Inferior parietal cortex (tissue), 1 donor: ENCODE data around the gene THADA.
A peak's percentile ranks its signal among the peaks of the same experiment; 100 is the strongest.
"Not testable (repeated sequence)": the region's sequence is repeated elsewhere in the genome, so short reads cannot be mapped to it uniquely, and the experiment has no call there.

ENCODE experiments used
- DNase-seq: peaks from one replicate; pipeline ENCODE4 v3.0.0-alpha.2; 2016; ENCODE audit errors: extremely low spot score

Gene THADA

GRCh38 chr2:43387092-43388062 lies 208.5 kb downstream of the THADA start:
- DNase-seq, result no peak

- not testable (repeated sequence) for DNase-seq
Measured at GRCh38 chr2:43386679-43387078, 209.2 kb downstream of the THADA start.

DNA sequence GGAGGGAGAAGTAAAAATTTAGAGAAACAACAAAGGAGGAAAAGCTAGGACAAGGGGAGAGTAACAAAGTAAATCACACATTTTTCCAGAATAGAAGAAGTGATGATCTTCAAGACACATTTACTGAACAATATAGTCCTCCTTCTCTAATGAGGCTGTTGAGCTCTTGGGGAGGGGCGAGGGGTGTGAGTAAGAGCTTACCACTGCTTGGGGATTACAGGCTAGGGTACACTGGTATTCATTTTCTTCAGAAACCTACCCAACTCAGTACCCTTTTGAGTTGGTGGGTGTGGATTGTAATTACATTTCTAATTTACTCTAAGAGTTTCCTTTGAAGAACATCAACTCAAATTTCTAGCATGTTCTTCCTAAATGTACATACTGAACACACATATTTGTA lies 211.7 kb downstream of the THADA start:
- no peak for DNase-seq

DNA sequence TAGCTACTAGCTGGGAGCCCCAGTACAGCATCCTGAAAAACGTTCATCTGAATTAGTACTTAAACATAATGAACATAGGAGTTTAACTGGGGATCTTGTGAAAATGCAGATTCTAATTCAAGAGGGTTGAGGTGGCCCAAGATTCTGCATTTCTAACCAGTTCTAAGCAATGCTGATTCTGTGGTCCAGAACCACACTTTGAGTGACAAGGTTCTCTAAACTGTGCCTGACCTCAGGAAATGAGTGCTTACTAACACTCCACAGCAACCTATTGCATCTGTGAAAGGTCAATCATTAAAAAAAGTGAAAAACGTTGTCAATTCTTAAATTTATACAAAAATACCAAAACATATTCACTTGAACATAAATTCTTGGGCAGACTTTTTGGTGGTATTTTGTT lies 212.3 kb downstream of the THADA start:
- no peak for DNase-seq

DNA sequence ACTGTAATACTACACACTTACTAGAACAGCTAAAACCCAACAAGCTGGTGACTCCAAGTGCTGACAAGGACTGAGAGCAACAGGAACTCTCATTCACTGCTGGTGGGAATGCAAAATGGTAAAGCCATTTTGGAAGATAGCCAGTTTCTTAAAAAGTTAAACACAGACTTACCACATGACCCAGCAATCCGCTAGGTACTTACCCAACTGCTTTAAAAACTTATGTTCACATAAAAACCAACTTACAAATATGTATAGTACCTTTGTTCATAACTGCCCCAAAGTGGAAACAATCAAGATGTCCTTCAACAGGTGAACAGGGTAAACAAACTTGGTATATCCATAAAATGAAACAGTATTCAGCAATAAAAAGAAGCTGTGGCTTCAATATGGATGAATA lies 216.3 kb downstream of the THADA start:
- no peak for DNase-seq

DNA sequence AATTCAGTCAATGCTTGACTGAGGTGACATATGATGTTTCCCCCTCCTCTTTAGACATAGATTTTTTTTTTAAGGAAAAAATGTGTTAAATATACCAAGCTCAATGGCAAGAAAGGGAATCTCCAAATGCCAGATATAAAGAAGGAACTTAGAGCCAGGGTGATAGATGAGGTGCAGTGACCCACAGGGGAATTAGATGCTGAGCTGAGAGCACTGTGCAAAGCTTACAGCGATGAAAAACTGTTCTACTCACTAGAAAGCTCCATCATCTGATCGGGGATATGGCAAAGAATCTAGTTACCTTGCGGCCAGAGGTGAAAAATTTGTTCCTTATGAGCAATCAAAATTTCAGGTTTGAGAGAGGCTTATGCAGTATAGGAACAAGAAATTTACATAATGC lies 218.5 kb downstream of the THADA start:
- DNase-seq, result no peak

- DNase-seq, result no peak
Measured at GRCh38 chr2:43376523-43377198, 219.2 kb downstream of the THADA start.

- DNase-seq, result peak; percentile 22
Measured at GRCh38 chr2:43375746-43376522, 219.9 kb downstream of the THADA start.

DNA sequence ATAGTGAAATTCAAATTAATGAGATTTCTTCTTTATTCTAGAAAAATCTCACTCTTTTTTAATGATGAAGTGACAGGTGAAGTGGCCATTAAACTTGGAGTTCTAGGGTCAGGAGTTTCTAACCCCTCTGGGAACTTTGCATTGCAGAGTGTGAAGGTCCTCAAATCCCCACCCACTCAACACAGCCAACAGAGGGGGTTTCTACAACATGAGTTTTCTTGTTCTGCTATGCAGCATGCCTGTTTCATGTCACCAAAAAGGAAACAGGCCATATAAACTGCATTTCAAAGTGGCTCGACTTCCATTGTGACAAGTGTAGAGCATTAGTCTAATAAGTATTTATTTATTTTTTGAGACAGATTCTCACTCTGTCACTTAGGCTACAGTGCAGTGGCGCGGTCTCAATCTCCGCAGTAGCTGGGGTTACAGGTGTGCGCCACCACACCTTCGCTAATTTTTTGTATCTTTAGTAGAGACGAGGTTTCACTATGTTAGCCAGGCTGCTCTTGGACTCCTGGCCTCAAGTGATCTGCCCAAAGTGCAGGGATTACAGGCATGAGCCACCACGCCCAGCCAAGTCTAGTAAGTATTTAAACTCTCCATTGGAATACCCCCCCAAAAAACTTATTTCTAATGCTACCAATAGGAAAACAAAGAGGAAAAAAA lies 223.3 kb downstream of the THADA start:
- no peak for DNase-seq

- no peak for DNase-seq
Measured at GRCh38 chr2:43370705-43371104, 225.1 kb downstream of the THADA start.

GRCh38 chr2:43370146-43370545 lies 225.7 kb downstream of the THADA start:
- DNase-seq, result no peak

DNA sequence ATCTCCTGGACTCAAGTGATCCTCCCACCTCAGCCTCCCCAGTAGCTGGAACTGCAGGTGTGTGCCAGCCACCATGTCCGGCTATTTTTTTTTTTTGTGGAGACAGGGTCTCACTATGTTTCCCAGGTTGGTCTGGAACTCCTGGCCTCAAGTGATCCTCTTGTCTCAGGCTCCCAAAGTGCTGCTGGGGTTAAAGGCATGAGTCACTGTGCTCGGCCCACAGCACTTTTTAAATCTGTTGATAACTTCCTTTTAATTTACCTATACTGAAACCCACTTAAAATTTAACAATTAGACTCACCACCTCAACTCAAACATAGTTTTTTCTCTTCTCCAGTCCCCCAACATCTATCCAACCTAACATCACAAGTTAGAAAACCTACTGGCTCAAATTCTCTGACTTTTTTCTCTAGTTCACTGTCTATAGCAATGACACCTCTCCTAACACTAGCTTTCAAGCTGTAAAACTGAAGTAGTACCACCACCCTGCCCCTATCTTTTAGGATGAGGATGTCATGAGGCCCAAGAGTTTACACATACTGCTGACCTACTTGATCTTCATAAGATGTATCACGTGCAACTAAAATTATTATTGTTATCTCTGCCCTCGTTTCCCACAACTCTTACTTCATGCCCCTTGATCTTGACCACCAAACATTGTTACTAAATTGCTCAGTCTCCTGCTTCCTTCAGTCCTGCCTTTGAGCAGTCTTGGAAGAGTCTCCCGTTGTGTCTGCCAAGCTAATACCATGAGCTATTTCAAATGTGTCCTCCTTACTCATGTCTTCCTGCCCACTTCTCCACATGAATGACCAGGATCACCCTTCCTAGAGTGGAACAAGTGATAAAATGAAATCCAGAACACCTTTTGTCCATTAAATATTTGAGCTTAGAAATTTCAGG lies 227.1 kb downstream of the THADA start:
- DNase-seq, result no peak

DNA sequence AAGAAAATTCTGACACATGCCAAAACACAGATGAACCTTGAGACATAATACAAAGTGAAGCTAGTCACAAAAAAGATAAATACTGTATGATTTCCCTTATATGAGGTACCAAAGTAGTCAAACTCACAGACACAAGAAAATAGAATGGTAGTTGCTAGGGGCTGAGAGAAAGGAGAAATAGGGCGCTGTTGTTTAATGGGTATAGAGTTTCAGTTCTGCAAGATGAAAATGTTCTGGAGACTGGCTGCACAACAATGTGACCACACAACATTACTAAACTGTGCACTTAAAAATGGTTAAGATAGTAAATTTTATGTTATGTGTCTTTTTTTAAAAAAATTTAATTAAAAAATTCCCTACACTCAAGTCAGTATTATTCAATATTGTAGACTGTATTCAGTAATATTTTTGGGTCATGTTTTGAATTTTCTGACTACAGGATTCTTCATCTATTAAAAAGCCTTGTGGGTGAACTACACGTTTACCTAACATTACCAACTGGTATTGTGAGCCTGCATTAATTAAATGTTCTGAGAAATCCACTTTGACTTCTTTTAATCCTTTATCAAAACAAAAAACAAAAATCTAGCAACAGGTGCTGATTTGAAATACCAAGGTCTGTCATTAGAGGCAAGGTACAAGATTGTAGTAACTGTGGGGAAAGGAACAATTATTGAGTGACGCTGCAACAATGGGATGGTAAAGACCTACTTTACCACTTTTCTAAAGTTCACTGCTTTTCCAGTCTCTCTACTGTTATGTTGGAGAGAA lies 228.6 kb downstream of the THADA start:
- no peak for DNase-seq

DNA sequence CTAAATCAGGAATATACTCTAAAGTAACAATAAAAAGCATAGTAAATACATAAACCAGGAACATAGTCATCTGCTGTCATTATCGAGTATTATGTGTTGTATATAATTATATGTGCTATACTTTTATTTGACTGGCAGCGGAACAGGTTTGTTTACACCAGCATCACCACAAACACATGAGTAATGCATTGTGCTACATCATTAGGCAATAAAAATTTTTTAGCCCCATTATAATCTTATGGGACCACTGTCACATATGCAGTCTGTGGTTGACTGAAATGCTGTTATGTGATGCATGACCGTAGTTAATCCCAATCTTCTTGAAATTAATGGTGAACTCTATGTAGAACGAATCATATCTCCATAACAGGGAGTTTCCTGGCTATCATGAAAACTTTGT lies 232.7 kb downstream of the THADA start:
- no peak for DNase-seq

DNA sequence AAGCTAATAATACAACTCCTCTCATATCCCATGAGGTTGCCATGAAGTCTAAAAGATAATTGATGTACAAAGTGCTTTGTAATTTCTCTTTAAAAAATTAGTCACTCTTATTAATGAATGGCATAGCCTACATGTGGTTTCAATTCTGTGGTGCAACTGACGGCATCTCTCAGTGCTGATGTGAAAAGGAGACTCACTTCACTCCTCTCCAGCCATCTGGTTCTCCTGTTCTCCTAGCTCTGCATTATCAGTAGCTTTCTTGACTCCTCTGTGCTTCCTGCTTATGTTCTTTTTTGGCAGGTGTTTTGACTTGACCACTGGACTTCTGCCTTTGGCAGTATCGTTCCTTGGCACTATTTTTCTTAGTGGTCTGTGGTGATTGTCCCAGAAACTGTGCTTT lies 234.6 kb downstream of the THADA start:
- DNase-seq, result no peak

GRCh38 chr2:43360137-43360536 lies 235.7 kb downstream of the THADA start:
- DNase-seq, result no peak

DNA sequence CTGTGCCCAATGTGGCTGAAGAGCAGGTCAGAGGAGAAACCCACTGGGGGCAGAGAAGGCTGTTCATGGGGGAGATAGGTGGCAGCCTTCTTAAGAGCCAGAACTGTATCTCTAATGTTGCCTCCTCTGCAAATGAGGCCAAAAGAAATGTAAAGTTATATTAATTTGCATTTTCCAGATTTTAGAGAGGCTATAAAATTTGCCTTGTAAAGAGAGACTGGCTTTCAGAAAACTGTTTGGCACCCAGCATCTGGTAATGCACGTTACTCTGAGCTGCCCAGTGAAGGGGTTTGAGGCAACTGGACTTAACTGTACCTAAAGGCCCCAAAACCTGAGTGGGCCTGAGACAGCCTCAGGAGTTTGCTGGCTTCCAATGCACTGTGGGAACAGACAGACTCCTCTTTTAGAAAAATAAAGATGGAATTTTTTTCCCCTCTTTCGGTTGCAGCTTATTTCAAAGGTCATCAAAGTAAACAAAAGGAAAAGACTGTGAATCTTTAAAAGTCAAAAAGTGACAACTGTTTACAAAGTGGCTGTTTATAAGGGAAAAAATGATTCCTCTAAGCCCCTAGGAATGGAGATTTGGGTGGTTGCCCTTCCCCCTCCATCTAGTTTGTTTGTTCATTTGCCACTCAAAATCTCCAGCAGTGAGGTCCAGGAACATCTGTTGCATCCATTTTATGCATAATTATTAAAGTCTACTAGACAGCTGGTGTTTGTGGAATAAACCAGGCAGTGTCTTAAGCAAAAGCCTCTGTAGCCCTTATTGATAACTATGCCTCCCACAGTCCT lies 237.2 kb downstream of the THADA start:
- no peak for DNase-seq

GRCh38 chr2:43356774-43357173 lies 239.1 kb downstream of the THADA start:
- DNase-seq, result no peak

GRCh38 chr2:43355399-43355798 lies 240.4 kb downstream of the THADA start:
- DNase-seq, result no peak
